HG02885 (cell line): ENCODE data around the gene BAHCC1.

Experiments
- ATAC-seq: cut with Tn5 transposase; IDR thresholded peaks from one replicate; pipeline ENCODE4 v1.9.1; 2021; ENCODE audit warnings: mild to moderate bottlenecking; ENCODE audit not compliant: unreplicated experiment, poor library complexity

The BAHCC1 gene

GRCh38 chr17:81366648-81367047, 28.6 kb upstream of the BAHCC1 start:
- no peak for ATAC-seq

- no peak for ATAC-seq
Measured at GRCh38 chr17:81367171-81367570, 28.1 kb upstream of the BAHCC1 start.

GRCh38 chr17:81368161-81369022, 26.9 kb upstream of the BAHCC1 start:
- ATAC-seq: no peak

GRCh38 chr17:81370294-81370693, 25.0 kb upstream of the BAHCC1 start:
- ATAC-seq: no peak

- no peak for ATAC-seq
Measured at GRCh38 chr17:81371910-81372760, 23.1 kb upstream of the BAHCC1 start.

- ATAC-seq: no peak
Measured at GRCh38 chr17:81373536-81374160, 21.6 kb upstream of the BAHCC1 start.

GRCh38 chr17:81374890-81375289, 20.4 kb upstream of the BAHCC1 start:
- no peak for ATAC-seq

- ATAC-seq: no peak
Measured at GRCh38 chr17:81376946-81377714, 18.1 kb upstream of the BAHCC1 start.

GRCh38 chr17:81378941-81379511, 16.2 kb upstream of the BAHCC1 start:
- ATAC-seq: no peak

- ATAC-seq: no peak
Measured at GRCh38 chr17:81379523-81379942, 15.7 kb upstream of the BAHCC1 start.

GRCh38 chr17:81380131-81380530, 15.1 kb upstream of the BAHCC1 start:
- no peak for ATAC-seq

- no peak for ATAC-seq
Measured at GRCh38 chr17:81380666-81381518, 14.4 kb upstream of the BAHCC1 start.

- ATAC-seq: no peak
Measured at GRCh38 chr17:81381632-81382577, 13.4 kb upstream of the BAHCC1 start.

GRCh38 chr17:81382851-81383250, 12.4 kb upstream of the BAHCC1 start:
- ATAC-seq: no peak

GRCh38 chr17:81383504-81384421, 11.5 kb upstream of the BAHCC1 start:
- no peak for ATAC-seq

GRCh38 chr17:81384929-81385319, 10.3 kb upstream of the BAHCC1 start:
- ATAC-seq: no peak
